ENCODE data around the gene DOCK7. TPM values are rescaled to one million over a fixed set of nuclear protein-coding genes. Genes with fewer than 3 reads are reported as not detected.

Gene DOCK7
- total and polyA plus RNA-seq, 4 experiments from 2014 or later, result 4.3 to 20.8 (median 11.0) TPM

DNA sequence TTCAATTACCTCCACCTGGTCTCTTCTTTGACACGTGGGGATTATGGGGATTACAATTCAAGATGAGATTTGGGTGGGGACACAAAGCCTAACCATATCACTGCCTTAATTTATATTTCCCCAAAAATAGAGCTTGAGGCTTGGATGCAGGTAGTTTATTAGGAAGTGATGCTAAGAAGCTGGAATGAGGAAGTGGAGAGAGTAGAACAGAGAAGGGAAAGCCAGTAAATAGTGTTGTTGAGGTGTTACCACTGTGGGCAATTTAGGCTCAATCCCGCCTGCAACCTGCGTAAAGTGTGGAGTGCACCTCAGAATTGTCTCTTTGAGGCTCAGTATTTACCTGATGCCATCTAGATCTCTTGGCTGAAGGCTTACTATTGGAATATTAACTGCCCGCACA, 4.9 kb upstream of the DOCK7 start:
- H3K27me3 ChIP-seq (ENCODE audit: insufficient read depth, low read length), result no peaks in the 10 kb centered on the region
- H3K4me3 ChIP-seq (ENCODE audit: low read length in 2 of 2), result no peak overlapping the region
- Mint-ChIP-seq H3K27ac (no peak overlapping the region), H3K27me3 (peaks cover 2 to 5% of the 10 kb centered on the region in 2 donors), H3K4me3 (no peak overlapping the region), H3K4me1 (peaks cover 6 to 21% (median 12%) of the 10 kb centered on the region in 4 donors), H3K36me3 (peaks cover 0 to 2% of the 10 kb centered on the region in 2 donors), H3K9me3 (no peaks in the 10 kb centered on the region)
- no peaks in the 10 kb centered on the region for H3K4me1 ChIP-seq (ENCODE audit: insufficient read depth, low read length)
- no peaks in the 10 kb centered on the region for H3K9me3 ChIP-seq (ENCODE audit: control insufficient read depth in 1 of 2, low read length in 2 of 2)
- ChIA-PET CTCF (ENCODE audit: partially characterized antibody) (no interaction called here), POLR2A (ENCODE audit: partially characterized antibody) (no interaction called here)
- intact Hi-C loops (cut with micrococcal nuclease), result no loop called here
- no peaks in the 10 kb centered on the region for H3K36me3 ChIP-seq (ENCODE audit: insufficient read depth, low read length)
- no peak overlapping the region for H3K27ac ChIP-seq (ENCODE audit: low read depth, low read length)
- DNase-seq, result no peak

DNA sequence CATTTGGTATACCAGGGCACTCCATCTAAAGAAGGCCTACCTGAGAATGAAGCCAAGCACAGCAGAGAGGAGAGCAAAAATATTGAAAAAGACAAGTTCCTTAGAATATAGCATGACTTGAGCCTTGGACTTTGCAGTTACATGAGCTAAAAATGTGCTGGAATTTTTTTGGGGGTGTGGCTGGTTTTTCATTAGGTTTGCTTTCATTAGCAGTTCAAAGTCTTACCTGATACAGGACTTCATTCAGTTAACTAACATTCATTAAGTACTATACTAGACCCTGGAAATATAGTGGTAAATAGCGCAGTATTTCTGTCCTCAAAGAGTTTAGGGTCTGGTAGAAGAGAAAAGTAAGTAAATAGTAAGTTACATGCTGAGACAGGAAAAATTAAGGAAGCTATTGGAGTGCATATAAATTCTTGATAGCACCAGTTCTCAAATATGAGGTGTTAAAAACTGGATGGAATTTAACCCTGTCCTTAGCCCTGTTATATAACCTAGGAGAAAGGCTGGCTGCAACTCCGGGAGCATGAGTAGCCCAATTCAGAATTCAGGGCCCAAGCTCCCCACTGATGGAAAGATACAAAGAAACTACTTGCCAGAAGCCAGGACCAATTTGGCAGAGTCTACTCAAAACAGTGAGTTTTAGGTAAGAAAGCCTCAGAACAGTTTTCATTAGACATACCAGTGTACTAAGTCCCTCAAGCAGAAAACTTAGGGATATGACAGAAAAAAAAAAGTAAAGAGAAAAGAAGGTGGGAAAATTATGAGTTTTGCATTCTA, 3.1 kb upstream of the DOCK7 start:
- intact Hi-C loops (cut with micrococcal nuclease), result no loop called here
- Histone ChIP-seq H3K4me1 (ENCODE audit: insufficient read depth, low read length) (peaks cover 6% of the 10 kb centered on the region), H3K27ac (ENCODE audit: low read depth, low read length) (no peak overlapping the region), H3K4me3 (ENCODE audit: low read length in 2 of 2) (no peak overlapping the region), H3K9me3 (ENCODE audit: control insufficient read depth in 1 of 2, low read length in 2 of 2) (no peaks in the 10 kb centered on the region), H3K27me3 (ENCODE audit: insufficient read depth, low read length) (no peaks in the 10 kb centered on the region), H3K36me3 (ENCODE audit: insufficient read depth, low read length) (no peaks in the 10 kb centered on the region)
- peaks cover 2 to 5% of the 10 kb centered on the region in 2 donors for H3K27me3 Mint-ChIP-seq
- CTCF ChIA-PET (ENCODE audit: partially characterized antibody), result no interaction called here
- no peak overlapping the region for H3K4me3 Mint-ChIP-seq
- H3K4me1 Mint-ChIP-seq, result peaks cover 11 to 31% (median 19%) of the 10 kb centered on the region in 4 donors
- POLR2A ChIA-PET (ENCODE audit: partially characterized antibody), result no interaction called here
- no peak overlapping the region for H3K27ac Mint-ChIP-seq
- no peaks in the 10 kb centered on the region for H3K9me3 Mint-ChIP-seq
- peaks cover 0 to 7% of the 10 kb centered on the region in 2 donors for H3K36me3 Mint-ChIP-seq
- DNase-seq, result no peak

DNA sequence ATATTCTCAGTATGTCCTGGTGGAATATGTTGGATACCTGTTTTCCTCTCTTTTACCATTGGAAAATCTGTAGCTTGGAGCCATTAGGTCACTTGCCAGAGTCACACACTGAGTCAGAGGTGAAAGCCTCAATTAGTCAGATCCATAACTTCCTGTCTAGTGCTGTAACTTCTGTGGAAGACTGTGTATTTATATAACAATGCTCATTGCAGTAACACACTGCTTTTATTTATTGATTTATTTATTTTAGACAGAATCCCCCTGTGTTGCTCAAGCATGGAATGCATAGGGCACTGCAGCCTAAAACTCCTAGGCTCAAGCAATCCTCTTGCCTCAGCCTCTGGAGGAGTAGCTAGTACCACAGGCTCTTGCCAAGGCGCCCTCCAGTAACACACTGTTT, 1.3 kb upstream of the DOCK7 start:
- peak overlapping the region; percentile 18 to 77 (median 32) for H3K4me3 Mint-ChIP-seq
- no peak overlapping the region for H3K27ac ChIP-seq (ENCODE audit: low read depth, low read length)
- peaks cover 17 to 37% (median 26%) of the 10 kb centered on the region in 4 donors for H3K4me1 Mint-ChIP-seq
- H3K27me3 ChIP-seq (ENCODE audit: insufficient read depth, low read length), result no peaks in the 10 kb centered on the region
- no peaks in the 10 kb centered on the region for H3K36me3 ChIP-seq (ENCODE audit: insufficient read depth, low read length)
- peaks cover 6% of the 10 kb centered on the region for H3K4me1 ChIP-seq (ENCODE audit: insufficient read depth, low read length)
- no peaks in the 10 kb centered on the region for H3K9me3 ChIP-seq (ENCODE audit: control insufficient read depth in 1 of 2, low read length in 2 of 2)
- H3K27ac Mint-ChIP-seq, result peak overlapping the region in 1 of 7 donors; percentile 7
- intact Hi-C loops (cut with micrococcal nuclease), result loop anchor here (5.0 kb wide), 2 partner anchors 252 to 903 kb away; partner anchors contain the start of genes PGM1 and USP1
- DNase-seq, result no peak
- H3K36me3 Mint-ChIP-seq, result peaks cover 0 to 7% of the 10 kb centered on the region in 2 donors
- CTCF ChIA-PET (ENCODE audit: partially characterized antibody), result interaction anchor here (0.5 to 1.2 kb wide), 3 partner anchors 38 to 502 kb away, joined by 3 to 4 read pairs (median 3); no protein-coding TSS in a partner anchor
- H3K9me3 Mint-ChIP-seq, result no peaks in the 10 kb centered on the region
- POLR2A ChIA-PET (ENCODE audit: partially characterized antibody), result interaction anchor here (1.4 to 2.4 kb wide), 2 partner anchors 9 to 253 kb away, joined by 3 to 11 read pairs; partner anchors contain the start of gene USP1
- H3K4me3 ChIP-seq (ENCODE audit: low read length in 2 of 2), result no peak overlapping the region
- H3K27me3 Mint-ChIP-seq, result peaks cover 2 to 4% of the 10 kb centered on the region in 2 donors

DNA sequence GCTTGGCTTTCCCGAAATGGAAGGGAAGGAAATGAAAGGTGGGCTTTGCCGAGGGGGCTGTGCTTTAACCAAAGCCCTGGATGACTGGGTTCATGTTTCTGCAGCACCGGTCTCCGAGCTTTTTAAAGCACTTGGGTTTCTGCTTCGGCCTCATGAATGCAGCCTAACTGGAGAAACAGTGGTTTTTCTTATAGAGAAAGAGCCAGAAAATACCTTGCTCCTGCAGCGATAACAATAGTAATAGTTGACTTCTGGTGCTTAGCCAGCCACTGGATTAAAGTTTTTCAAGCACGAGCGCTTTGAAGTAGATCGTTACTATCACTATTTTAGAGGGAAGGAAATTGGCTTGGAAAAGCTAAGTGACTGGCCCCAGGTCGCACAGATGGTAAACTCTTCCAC, 500 bp upstream of the DOCK7 start:
- H3K27ac Mint-ChIP-seq, result peak overlapping the region; percentile 76 to 93 (median 89)
- no peaks in the 10 kb centered on the region for H3K9me3 Mint-ChIP-seq
- no peaks in the 10 kb centered on the region for H3K36me3 ChIP-seq (ENCODE audit: insufficient read depth, low read length)
- DNase-seq, result no peak
- H3K4me3 Mint-ChIP-seq, result peak overlapping the region; percentile 92 to 95 (median 94)
- no peaks in the 10 kb centered on the region for H3K27me3 ChIP-seq (ENCODE audit: insufficient read depth, low read length)
- ChIA-PET CTCF (ENCODE audit: partially characterized antibody) (interaction anchor here (1.0 to 1.2 kb wide), 3 partner anchors 39 to 253 kb away, joined by 3 read pairs; no protein-coding TSS in a partner anchor), POLR2A (ENCODE audit: partially characterized antibody) (interaction anchor here (1.4 to 2.4 kb wide), 2 partner anchors 10 to 253 kb away, joined by 3 to 11 read pairs; partner anchors contain the start of gene USP1)
- peak overlapping the region; percentile 38 for H3K27ac ChIP-seq (ENCODE audit: low read depth, low read length)
- H3K27me3 Mint-ChIP-seq, result peaks cover 2 to 3% of the 10 kb centered on the region in 2 donors
- H3K4me1 Mint-ChIP-seq, result peaks cover 20 to 37% (median 27%) of the 10 kb centered on the region in 4 donors
- peaks cover 0 to 7% of the 10 kb centered on the region in 2 donors for H3K36me3 Mint-ChIP-seq
- H3K4me3 ChIP-seq (ENCODE audit: low read length in 2 of 2), result peak overlapping the region; percentile 50 to 79
- peaks cover 6% of the 10 kb centered on the region for H3K4me1 ChIP-seq (ENCODE audit: insufficient read depth, low read length)
- intact Hi-C loops (cut with micrococcal nuclease), result loop anchor here (1.0 to 5.0 kb wide), 3 partner anchors 95 to 904 kb away; partner anchors contain the start of genes PGM1 and USP1
- H3K9me3 ChIP-seq (ENCODE audit: control insufficient read depth in 1 of 2, low read length in 2 of 2), result no peaks in the 10 kb centered on the region

DNA sequence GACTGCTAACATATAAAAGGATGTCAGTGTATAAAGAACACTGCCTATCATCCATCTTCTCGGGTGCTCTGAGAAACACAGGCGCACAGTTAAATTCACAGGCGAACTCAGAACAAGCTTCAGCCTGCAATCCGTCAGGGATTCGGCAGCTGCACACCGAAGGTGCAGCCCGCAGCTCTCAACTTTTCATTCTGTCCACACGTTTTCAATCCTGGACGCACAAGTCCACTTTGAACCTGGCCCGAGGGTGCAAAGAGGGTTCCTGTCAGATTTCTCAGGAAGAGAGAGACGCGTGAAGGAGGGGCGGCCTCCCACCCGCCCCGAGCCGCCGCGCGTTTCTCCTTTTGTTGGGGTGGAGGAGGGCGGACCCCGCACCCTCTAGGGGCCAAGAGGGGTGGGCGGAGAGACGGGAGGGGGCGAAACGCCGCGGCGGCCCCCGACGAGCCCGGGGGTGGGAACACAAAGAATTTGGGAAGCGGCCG, 724 bp downstream of the DOCK7 start:
- peak overlapping the region in 1 of 2 donors; percentile 79 for H3K4me3 ChIP-seq (ENCODE audit: low read length in 2 of 2)
- intact Hi-C loops (cut with micrococcal nuclease), result loop anchor here (5.0 kb wide), 2 partner anchors 250 to 905 kb away; partner anchors contain the start of genes PGM1 and USP1
- ChIA-PET CTCF (ENCODE audit: partially characterized antibody) (no interaction called here), POLR2A (ENCODE audit: partially characterized antibody) (no interaction called here)
- Mint-ChIP-seq H3K27ac (peak overlapping the region; percentile 90 to 96 (median 94)), H3K27me3 (peaks cover 0 to 2% of the 10 kb centered on the region in 2 donors), H3K36me3 (peaks cover 0 to 7% of the 10 kb centered on the region in 2 donors), H3K4me3 (peak overlapping the region; percentile 95 to 98 (median 96)), H3K4me1 (peaks cover 20 to 37% (median 27%) of the 10 kb centered on the region in 4 donors), H3K9me3 (no peaks in the 10 kb centered on the region)
- peak overlapping the region; percentile 38 for H3K27ac ChIP-seq (ENCODE audit: low read depth, low read length)
- H3K9me3 ChIP-seq (ENCODE audit: control insufficient read depth in 1 of 2, low read length in 2 of 2), result no peaks in the 10 kb centered on the region
- H3K36me3 ChIP-seq (ENCODE audit: insufficient read depth, low read length), result no peaks in the 10 kb centered on the region
- H3K4me1 ChIP-seq (ENCODE audit: insufficient read depth, low read length), result peaks cover 6% of the 10 kb centered on the region
- peak; percentile 20 to 37 (median 30) for DNase-seq
- no peaks in the 10 kb centered on the region for H3K27me3 ChIP-seq (ENCODE audit: insufficient read depth, low read length)

DNA sequence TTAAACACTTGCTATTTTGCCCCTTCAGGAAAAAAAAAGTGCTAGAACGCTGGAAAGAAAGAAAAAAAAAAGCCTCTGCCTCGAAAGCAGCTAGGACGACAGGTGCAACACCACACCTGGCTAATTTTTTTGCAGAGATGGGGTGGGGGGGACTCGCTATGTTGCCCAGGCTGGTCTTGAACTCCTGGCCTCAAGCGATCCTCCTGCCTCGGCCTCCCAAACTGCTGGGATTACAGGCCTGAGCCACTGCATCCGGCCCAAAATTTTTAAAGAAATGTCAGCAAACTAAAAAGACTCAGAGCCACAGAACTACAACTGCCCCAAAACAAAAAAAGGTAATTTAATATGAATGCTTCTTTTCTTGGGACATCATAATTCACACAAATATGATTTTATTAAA, 1.4 kb downstream of the DOCK7 start:
- Mint-ChIP-seq H3K4me3 (peak overlapping the region; percentile 95 to 98 (median 96)), H3K9me3 (no peaks in the 10 kb centered on the region), H3K27me3 (peaks cover 0 to 2% of the 10 kb centered on the region in 2 donors), H3K4me1 (peaks cover 20 to 37% (median 27%) of the 10 kb centered on the region in 4 donors), H3K27ac (peak overlapping the region in 6 of 7 donors; percentile 6 to 96 (median 92)), H3K36me3 (peaks cover 0 to 7% of the 10 kb centered on the region in 2 donors)
- Histone ChIP-seq H3K36me3 (ENCODE audit: insufficient read depth, low read length) (no peaks in the 10 kb centered on the region), H3K4me3 (ENCODE audit: low read length in 2 of 2) (no peak overlapping the region), H3K27me3 (ENCODE audit: insufficient read depth, low read length) (no peaks in the 10 kb centered on the region), H3K9me3 (ENCODE audit: control insufficient read depth in 1 of 2, low read length in 2 of 2) (no peaks in the 10 kb centered on the region), H3K4me1 (ENCODE audit: insufficient read depth, low read length) (peaks cover 6% of the 10 kb centered on the region), H3K27ac (ENCODE audit: low read depth, low read length) (no peak overlapping the region)
- intact Hi-C loops (cut with micrococcal nuclease), result loop anchor here (5.0 kb wide), 2 partner anchors 250 to 905 kb away; partner anchors contain the start of genes PGM1 and USP1
- DNase-seq, result peak in 1 of 5 donors; percentile 3
- ChIA-PET POLR2A (ENCODE audit: partially characterized antibody) (no interaction called here), CTCF (ENCODE audit: partially characterized antibody) (no interaction called here)

DNA sequence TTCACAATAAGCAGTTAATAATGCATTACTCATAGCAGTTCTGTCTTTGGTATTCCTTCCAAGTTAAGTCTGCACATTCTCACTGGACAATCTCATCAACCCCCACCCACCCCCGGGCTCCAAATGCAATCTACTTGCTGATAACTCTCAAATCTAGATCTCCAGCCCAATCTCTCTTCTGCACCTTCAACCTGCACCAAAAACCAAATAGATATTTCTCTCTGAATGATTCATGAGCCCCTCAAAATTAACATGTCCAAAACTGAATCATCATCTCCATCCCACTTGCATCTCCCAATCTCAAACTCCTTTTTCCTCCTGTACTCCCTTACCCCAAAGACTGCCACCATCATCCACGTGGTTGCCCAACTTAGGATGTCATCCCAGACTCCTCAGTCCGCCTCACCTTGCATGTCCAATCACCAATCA, 2.7 kb downstream of the DOCK7 start:
- Mint-ChIP-seq H3K4me1 (peaks cover 20 to 37% (median 26%) of the 10 kb centered on the region in 4 donors), H3K27ac (peak overlapping the region in 4 of 7 donors; percentile 1 to 43 (median 12)), H3K4me3 (peak overlapping the region in 4 of 8 donors; percentile 2 to 12 (median 3)), H3K36me3 (peaks cover 0 to 7% of the 10 kb centered on the region in 2 donors), H3K27me3 (no peaks in the 10 kb centered on the region), H3K9me3 (no peaks in the 10 kb centered on the region)
- POLR2A ChIA-PET (ENCODE audit: partially characterized antibody), result no interaction called here
- CTCF ChIA-PET (ENCODE audit: partially characterized antibody), result no interaction called here
- Histone ChIP-seq H3K9me3 (ENCODE audit: control insufficient read depth in 1 of 2, low read length in 2 of 2) (no peaks in the 10 kb centered on the region), H3K27me3 (ENCODE audit: insufficient read depth, low read length) (no peaks in the 10 kb centered on the region), H3K4me1 (ENCODE audit: insufficient read depth, low read length) (peaks cover 6% of the 10 kb centered on the region), H3K4me3 (ENCODE audit: low read length in 2 of 2) (no peak overlapping the region), H3K36me3 (ENCODE audit: insufficient read depth, low read length) (no peaks in the 10 kb centered on the region), H3K27ac (ENCODE audit: low read depth, low read length) (no peak overlapping the region)
- DNase-seq, result no peak
- intact Hi-C loops (cut with micrococcal nuclease), result loop anchor here (5.0 kb wide), 2 partner anchors 248 to 907 kb away; partner anchors contain the start of genes PGM1 and USP1

Data from CD4-positive, alpha-beta memory T cell (primary cell).